Erythroblast (primary cell): Measurements from ENCODE around the gene CCDC82.

Experiments used
- GATA1 ChIP-seq: IDR thresholded peaks from 2 replicates; pipeline ENCODE4 v1.6.1; 2011; ENCODE audit warnings: low read depth, mild to moderate bottlenecking, control low read depth, low read length, moderate library complexity
- POLR2A ChIP-seq: IDR thresholded peaks from 2 replicates; pipeline ENCODE4 v1.6.1; 2011; ENCODE audit warnings: mild to moderate bottlenecking, low read length

- TF ChIP-seq POLR2A (no peak), GATA1 (no peak)
Observed at GRCh38 chr11:96400697-96401096, 11.0 kb upstream of the CCDC82 start.
